PC-9 (cell line): ENCODE measurements around the gene CIZ1. TPM values are rescaled to one million over a fixed set of nuclear protein-coding genes. Genes with fewer than 3 reads are reported as not detected.

ENCODE experiments used
- BruUV-seq: library from RNA; stranded (reverse); fragments of 400-500 nt; replicated peaks from 2 replicates; lab custom pipeline; 2021; lab: Mats Ljungman, UMichigan
- CTCF ChIA-PET: fragments of 300-600 bp; sonication (Branson Sonifier 250); formaldehyde crosslinking; loops from one replicate; lab custom pipeline; 2022; ENCODE audit warnings: antibody characterized with exemption; lab: Charles Lee
- POLR2A ChIA-PET: fragments of 300-600 bp; sonication (Branson Sonifier 250); formaldehyde crosslinking; loops from one replicate; lab custom pipeline; 2022; ENCODE audit warnings: antibody characterized with exemption; ENCODE audit not compliant: unreplicated experiment; lab: Charles Lee
- DNase-seq, 2 experiments: peaks; one replicate each; pipeline versions ENCODE4 v3.0.0 to v3.0.0-alpha.2; 2015 to 2022; ENCODE audit warnings: mixed read lengths in 1 of 2
- H2AFZ ChIP-seq: fragments of 200-600 bp; sonication (generic); 2 replicates; pipeline ENCODE4 v1.8.1; 2017; ENCODE audit warnings: antibody characterized with exemption
- H3F3A ChIP-seq: fragments of 200-600 bp; sonication (generic); 2 replicates; pipeline ENCODE4 v1.8.1; 2017; ENCODE audit warnings: antibody characterized with exemption, mild to moderate bottlenecking, low read depth; ENCODE audit not compliant: insufficient read depth
- H3K27ac ChIP-seq: fragments of 200-600 bp; sonication (generic); 2 replicates; pipeline ENCODE4 v1.6.1; 2016; ENCODE audit warnings: mixed run types
- H3K27me3 ChIP-seq: fragments of 200-600 bp; sonication (generic); 2 replicates; pipeline ENCODE4 v1.6.1; 2016; ENCODE audit warnings: low read depth, mixed run types; ENCODE audit not compliant: insufficient read depth
- H3K36me3 ChIP-seq: fragments of 200-600 bp; sonication (generic); 2 replicates; pipeline ENCODE4 v1.6.1; 2016; ENCODE audit warnings: low read depth, mixed run types
- H3K4me1 ChIP-seq: fragments of 200-600 bp; sonication (generic); replicated peaks from 2 replicates; pipeline ENCODE4 v1.6.1; 2016; ENCODE audit warnings: mixed run types; ENCODE audit not compliant: insufficient read depth
- H3K4me2 ChIP-seq: fragments of 200-600 bp; sonication (generic); 2 replicates; pipeline ENCODE4 v1.6.1; 2017; ENCODE audit warnings: mixed run types
- H3K4me3 ChIP-seq: fragments of 200-600 bp; sonication (generic); 2 replicates; pipeline ENCODE4 v1.6.1; 2016; ENCODE audit warnings: mixed run types
- H3K79me2 ChIP-seq: fragments of 200-600 bp; sonication (generic); 2 replicates; pipeline ENCODE4 v1.6.1; 2017; ENCODE audit warnings: low read depth, mixed run types
- H3K9me2 ChIP-seq: fragments of 200-600 bp; sonication (generic); 2 replicates; pipeline ENCODE4 v1.8.1; 2017; ENCODE audit warnings: mild to moderate bottlenecking; ENCODE audit not compliant: insufficient read depth
- H3K9me3 ChIP-seq: fragments of 200-600 bp; sonication (generic); 2 replicates; pipeline ENCODE4 v1.8.1; 2016; ENCODE audit warnings: low read depth; ENCODE audit not compliant: insufficient read depth
- H4K20me1 ChIP-seq: fragments of 200-600 bp; sonication (generic); 2 replicates; pipeline ENCODE4 v1.8.1; 2017; ENCODE audit not compliant: insufficient read depth
- CTCF ChIP-seq: fragments of 200-600 bp; sonication (generic); conservative IDR thresholded peaks from 2 replicates; pipeline ENCODE4 v1.6.1; 2017; ENCODE audit warnings: mixed run types, antibody characterized with exemption, mild to moderate bottlenecking, moderate library complexity
- EZH2 ChIP-seq: fragments of 200-600 bp; sonication (generic); IDR thresholded peaks from 2 replicates; pipeline ENCODE4 v1.8.0; 2017; ENCODE audit warnings: antibody characterized with exemption, low read depth
- intact Hi-C: fragments of 100-400 bp; cut with micrococcal nuclease; formaldehyde crosslinking; loops from one replicate; pipeline ENCODE4 v1.10.0; 2022; ENCODE audit not compliant: unreplicated experiment
- total RNA-seq: library from RNA; stranded (reverse); gene quantifications from 2 replicates; pipeline ENCODE4 v1.2.3, GENCODE V29; 2021

The CIZ1 gene
- total RNA-seq, 1 experiment from 2014 or later = 213 TPM

GRCh38 chr9:128208386-128208785, 17.0 kb upstream of the CIZ1 start:
- 0 out of 2 replicates have a peak, but pooled peaks cover 5% of the 10 kb centered on the region for H3K4me1 ChIP-seq
- ChIA-PET POLR2A (no interaction called here), CTCF (no interaction called here)
- no peak overlapping the region for H3K4me2 ChIP-seq
- no peaks in the 10 kb centered on the region for H3K9me2 ChIP-seq
- no peak overlapping the region for H3K27ac ChIP-seq
- DNase-seq = no peak
- H2AFZ ChIP-seq = no peak overlapping the region
- no peaks in the 10 kb centered on the region for H3F3A ChIP-seq
- H4K20me1 ChIP-seq = no peaks in the 10 kb centered on the region
- no peaks in the 10 kb centered on the region for H3K36me3 ChIP-seq
- H3K79me2 ChIP-seq = peaks cover 8% of the 10 kb centered on the region; the same call in 1 of the 2 replicates
- no TSS peak for BruUV-seq
- intact Hi-C loops = no loop called here
- no peak overlapping the region for H3K4me3 ChIP-seq
- TF ChIP-seq EZH2 (no peak), CTCF (no peak)
- no peaks in the 10 kb centered on the region for H3K27me3 ChIP-seq
- H3K9me3 ChIP-seq = no peaks in the 10 kb centered on the region

DNA sequence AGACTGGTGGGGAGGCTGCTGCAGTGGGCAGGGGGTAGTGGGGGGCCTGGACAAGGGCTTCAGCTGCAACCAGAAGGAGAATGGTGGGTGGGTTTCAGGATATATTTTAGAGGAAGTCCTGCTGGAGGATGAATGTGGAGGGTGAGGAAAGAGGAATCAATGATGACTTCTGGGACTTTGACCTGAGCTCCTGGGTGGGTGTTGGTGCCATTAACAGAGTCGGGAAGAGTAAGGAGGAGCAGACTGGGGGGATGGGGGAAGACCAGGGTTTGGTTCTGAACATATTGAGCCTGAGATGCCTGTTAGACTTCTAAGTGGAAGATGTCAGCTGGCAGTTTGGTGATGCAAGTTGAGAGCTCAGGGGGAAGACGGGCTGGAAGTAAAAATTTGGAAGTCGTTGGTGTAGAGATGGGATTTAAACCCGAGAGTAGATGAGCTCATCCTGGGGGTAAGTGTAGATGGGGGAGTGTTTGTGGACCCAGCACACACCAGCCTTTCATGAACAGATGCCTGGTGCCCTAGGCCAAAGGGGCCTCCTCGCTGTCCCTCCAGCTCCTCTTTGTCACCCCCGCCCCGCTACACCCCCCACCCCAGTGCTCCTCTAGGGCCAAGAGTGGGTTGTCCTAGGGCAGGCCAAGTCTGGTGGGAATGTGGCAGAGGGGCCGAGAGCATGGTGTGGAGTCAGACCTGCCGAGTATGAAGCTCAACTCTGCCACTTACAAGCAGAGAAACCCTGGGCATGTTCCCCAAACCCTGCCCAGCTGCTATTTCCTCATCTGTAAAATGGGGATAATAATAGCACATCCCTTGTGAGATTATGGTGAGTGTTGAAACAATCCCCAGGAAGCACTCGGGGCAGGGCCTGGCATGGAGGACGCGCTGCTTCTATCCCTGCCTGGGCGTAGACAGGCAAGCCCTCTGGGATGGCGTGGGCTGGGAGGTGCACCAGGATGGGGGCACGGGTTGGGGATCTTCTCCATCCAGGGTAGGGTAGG, 15.8 kb upstream of the CIZ1 start:
- CTCF ChIA-PET = no interaction called here
- Histone ChIP-seq H3K79me2 (peaks cover 8% of the 10 kb centered on the region; the same call in 1 of the 2 replicates), H3K4me3 (no peak overlapping the region), H3K27me3 (no peaks in the 10 kb centered on the region), H3K4me2 (no peak overlapping the region), H3K9me2 (no peaks in the 10 kb centered on the region), H3K4me1 (0 out of 2 replicates have a peak, but pooled peaks cover 5% of the 10 kb centered on the region), H3K36me3 (no peaks in the 10 kb centered on the region), H4K20me1 (0 out of 2 replicates have a peak, but pooled peaks cover 4% of the 10 kb centered on the region), H2AFZ (no peak overlapping the region), H3K27ac (no peak overlapping the region), H3F3A (no peaks in the 10 kb centered on the region), H3K9me3 (no peaks in the 10 kb centered on the region)
- no TSS peak for BruUV-seq
- DNase-seq = no peak
- POLR2A ChIA-PET = interaction anchor here (0.6 kb wide), 2 partner anchors 113 to 175 kb away, joined by 3 read pairs; no protein-coding TSS in a partner anchor
- no peak for TF ChIP-seq EZH2
- no peak for TF ChIP-seq CTCF
- intact Hi-C loops = no loop called here

GRCh38 chr9:128206484-128206883, 15.1 kb upstream of the CIZ1 start:
- no peak for DNase-seq
- ChIA-PET CTCF (interaction anchor here (0.6 kb wide), 1 partner anchor 106 kb away, joined by 7 read pairs; no protein-coding TSS in a partner anchor), POLR2A (interaction anchor here (0.6 kb wide), 1 partner anchor 112 kb away, joined by 3 read pairs; no protein-coding TSS in a partner anchor)
- Histone ChIP-seq H3K79me2 (peaks cover 8% of the 10 kb centered on the region; the same call in 1 of the 2 replicates), H3K9me3 (no peaks in the 10 kb centered on the region), H3K27me3 (no peaks in the 10 kb centered on the region), H3K9me2 (no peaks in the 10 kb centered on the region), H2AFZ (no peak overlapping the region), H3K4me2 (no peak overlapping the region), H3K4me1 (0 out of 2 replicates have a peak, but pooled peaks cover 5% of the 10 kb centered on the region), H3K4me3 (no peak overlapping the region), H3F3A (no peaks in the 10 kb centered on the region), H3K36me3 (no peaks in the 10 kb centered on the region), H3K27ac (no peak overlapping the region), H4K20me1 (0 out of 2 replicates have a peak, but pooled peaks cover 4% of the 10 kb centered on the region)
- no TSS peak for BruUV-seq
- intact Hi-C loops = no loop called here
- TF ChIP-seq CTCF = no peak
- TF ChIP-seq EZH2 = no peak
